GM12891 (cell line): ENCODE measurements around the gene RGS7.

ENCODE experiments used
- POLR2A ChIP-seq: IDR thresholded peaks from 2 replicates; pipeline ENCODE4 v1.6.1; 2011; ENCODE audit warnings: low read depth, low read length, control low read depth
- TAF1 ChIP-seq: IDR thresholded peaks from 2 replicates; pipeline ENCODE4 v1.6.1; 2011; ENCODE audit warnings: low read depth, low read length, control low read depth

DNA sequence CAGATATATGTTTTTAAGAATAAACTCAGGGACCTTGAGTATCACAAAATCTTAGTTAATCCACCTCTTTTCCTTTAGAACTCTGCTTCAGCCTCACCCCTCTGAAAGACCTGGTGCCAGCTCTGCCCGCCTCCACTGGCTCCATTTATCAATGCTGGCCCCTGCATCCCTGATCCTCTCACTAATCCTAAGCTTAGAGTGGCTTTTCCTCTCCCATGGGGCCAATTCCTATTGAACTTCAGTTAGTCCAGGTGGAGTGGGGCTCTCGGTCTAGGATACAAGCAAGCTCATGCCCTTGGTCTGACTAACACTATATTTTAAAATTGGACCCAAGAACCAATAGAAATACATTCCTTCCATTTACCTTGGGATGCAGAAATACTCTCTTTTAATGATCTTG is 87.0 kb downstream of the RGS7 start:
- TF ChIP-seq POLR2A, result no peak
- TF ChIP-seq TAF1, result no peak
